ENCODE measurements around the gene XXYLT1.

XXYLT1 gene

DNA sequence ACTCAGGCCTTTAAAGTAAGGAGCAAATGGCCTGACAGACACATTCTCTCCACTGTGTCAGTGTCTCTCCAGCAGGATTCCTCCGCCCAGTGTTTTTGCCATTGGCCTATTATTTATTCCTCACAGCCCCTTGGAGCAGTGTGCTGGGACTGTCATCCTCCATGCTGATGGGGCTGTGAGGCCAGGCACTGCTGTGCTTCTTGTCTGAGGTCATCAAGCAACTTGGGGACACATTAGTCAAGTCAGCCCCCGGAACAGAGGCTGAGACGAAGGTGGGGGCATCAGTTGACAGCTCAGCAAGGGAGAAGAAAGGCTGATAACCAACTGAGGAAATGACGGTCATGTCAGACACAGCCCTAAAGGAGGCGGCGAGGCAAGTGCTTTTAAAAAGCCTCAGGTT, 67.4 kb downstream of the XXYLT1 start:
- no peaks in the 10 kb centered on the region for H3K27me3 ChIP-seq (ENCODE audit: control insufficient read depth in 1 of 2, insufficient read depth in 2 of 2, low read length in 2 of 2)
- no peaks in the 10 kb centered on the region for H3K36me3 ChIP-seq (ENCODE audit: control insufficient read depth in 2 of 2, insufficient read depth in 2 of 2, low read length in 2 of 2)
- peaks cover 35% of the 10 kb centered on the region for H3K4me1 ChIP-seq (ENCODE audit: control insufficient read depth, insufficient read depth, low read length)
- H3K4me3 ChIP-seq (ENCODE audit: low read length in 2 of 2): no peak overlapping the region
- H3K27ac ChIP-seq (ENCODE audit: low read length): no peak overlapping the region
- H3K9ac ChIP-seq (ENCODE audit: low read length in 2 of 2): no peak overlapping the region
- H3K9me3 ChIP-seq (ENCODE audit: control insufficient read depth in 2 of 2, low read length in 2 of 2): no peaks in the 10 kb centered on the region

- Histone ChIP-seq H3K9me3 (ENCODE audit: control insufficient read depth in 2 of 2, low read length in 2 of 2) (no peaks in the 10 kb centered on the region), H3K9ac (ENCODE audit: low read length in 2 of 2) (no peak overlapping the region), H3K4me3 (ENCODE audit: low read length in 2 of 2) (no peak overlapping the region), H3K27me3 (ENCODE audit: control insufficient read depth in 1 of 2, insufficient read depth in 2 of 2, low read length in 2 of 2) (no peaks in the 10 kb centered on the region), H3K36me3 (ENCODE audit: control insufficient read depth in 2 of 2, insufficient read depth in 2 of 2, low read length in 2 of 2) (no peaks in the 10 kb centered on the region), H3K27ac (ENCODE audit: low read length) (no peak overlapping the region), H3K4me1 (ENCODE audit: control insufficient read depth, insufficient read depth, low read length) (peaks cover 23% of the 10 kb centered on the region)
Observed at GRCh38 chr3:195201295-195201694, 69.7 kb downstream of the XXYLT1 start.

DNA sequence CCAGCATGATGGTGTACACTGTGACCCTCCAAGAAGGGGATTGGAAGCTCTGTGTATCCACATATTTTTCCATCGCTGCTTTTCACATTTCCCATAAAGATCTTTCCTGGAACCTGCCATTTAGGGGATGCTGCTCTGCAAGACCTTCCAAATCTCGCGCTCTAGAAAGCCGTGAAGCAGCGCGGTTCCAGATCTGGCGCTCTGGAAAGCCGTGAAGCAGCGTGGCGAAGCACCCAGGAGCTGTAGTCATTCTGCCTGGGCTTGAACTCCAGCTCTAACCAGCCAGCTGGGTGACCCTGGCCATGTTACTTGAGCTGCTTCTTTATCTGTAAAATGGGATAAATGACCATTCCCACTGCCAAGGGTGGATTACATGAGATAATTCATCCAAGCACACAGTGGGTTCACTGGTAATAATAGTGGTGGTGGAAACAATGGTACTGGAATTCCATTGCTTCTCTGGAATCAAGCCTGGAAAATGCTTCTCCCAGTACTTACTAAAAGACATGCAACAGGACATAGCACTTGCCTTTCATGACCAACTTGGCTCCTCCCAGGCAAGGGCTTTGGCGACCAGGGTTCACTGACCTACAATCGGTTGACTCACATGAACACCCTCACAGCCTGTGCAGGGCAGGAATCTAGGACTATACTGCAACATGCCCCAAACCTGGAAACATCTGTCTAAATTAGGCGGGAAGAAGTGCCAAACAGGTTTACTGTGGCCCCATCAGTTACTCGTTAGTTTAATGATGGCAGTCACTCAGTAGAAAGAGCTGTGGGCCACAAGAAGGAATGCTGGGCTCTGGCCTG, 70.7 kb downstream of the XXYLT1 start:
- Histone ChIP-seq H3K36me3 (ENCODE audit: control insufficient read depth in 2 of 2, insufficient read depth in 2 of 2, low read length in 2 of 2) (no peaks in the 10 kb centered on the region), H3K27ac (ENCODE audit: low read length) (no peak overlapping the region), H3K9ac (ENCODE audit: low read length in 2 of 2) (no peak overlapping the region), H3K4me1 (ENCODE audit: control insufficient read depth, insufficient read depth, low read length) (peaks cover 27% of the 10 kb centered on the region), H3K27me3 (ENCODE audit: control insufficient read depth in 1 of 2, insufficient read depth in 2 of 2, low read length in 2 of 2) (no peaks in the 10 kb centered on the region), H3K9me3 (ENCODE audit: control insufficient read depth in 2 of 2, low read length in 2 of 2) (no peaks in the 10 kb centered on the region), H3K4me3 (ENCODE audit: low read length in 2 of 2) (no peak overlapping the region)

GRCh38 chr3:195198426-195199346, 72.3 kb downstream of the XXYLT1 start:
- Histone ChIP-seq H3K4me1 (ENCODE audit: control insufficient read depth, insufficient read depth, low read length) (peaks cover 18% of the 10 kb centered on the region), H3K27me3 (ENCODE audit: control insufficient read depth in 1 of 2, insufficient read depth in 2 of 2, low read length in 2 of 2) (no peaks in the 10 kb centered on the region), H3K36me3 (ENCODE audit: control insufficient read depth in 2 of 2, insufficient read depth in 2 of 2, low read length in 2 of 2) (no peaks in the 10 kb centered on the region), H3K9me3 (ENCODE audit: control insufficient read depth in 2 of 2, low read length in 2 of 2) (no peaks in the 10 kb centered on the region), H3K4me3 (ENCODE audit: low read length in 2 of 2) (no peak overlapping the region), H3K27ac (ENCODE audit: low read length) (no peak overlapping the region), H3K9ac (ENCODE audit: low read length in 2 of 2) (no peak overlapping the region)

GRCh38 chr3:195197765-195198425, 73.1 kb downstream of the XXYLT1 start:
- Histone ChIP-seq H3K9ac (ENCODE audit: low read length in 2 of 2) (no peak overlapping the region), H3K4me3 (ENCODE audit: low read length in 2 of 2) (no peak overlapping the region), H3K27me3 (ENCODE audit: control insufficient read depth in 1 of 2, insufficient read depth in 2 of 2, low read length in 2 of 2) (no peaks in the 10 kb centered on the region), H3K27ac (ENCODE audit: low read length) (no peak overlapping the region), H3K9me3 (ENCODE audit: control insufficient read depth in 2 of 2, low read length in 2 of 2) (no peaks in the 10 kb centered on the region), H3K4me1 (ENCODE audit: control insufficient read depth, insufficient read depth, low read length) (peaks cover 18% of the 10 kb centered on the region), H3K36me3 (ENCODE audit: control insufficient read depth in 2 of 2, insufficient read depth in 2 of 2, low read length in 2 of 2) (no peaks in the 10 kb centered on the region)

- Histone ChIP-seq H3K27ac (ENCODE audit: low read length) (no peak overlapping the region), H3K4me3 (ENCODE audit: low read length in 2 of 2) (no peak overlapping the region), H3K36me3 (ENCODE audit: control insufficient read depth in 2 of 2, insufficient read depth in 2 of 2, low read length in 2 of 2) (no peaks in the 10 kb centered on the region), H3K9ac (ENCODE audit: low read length in 2 of 2) (peak overlapping the region in 1 of 2 donors; percentile 28), H3K27me3 (ENCODE audit: control insufficient read depth in 1 of 2, insufficient read depth in 2 of 2, low read length in 2 of 2) (no peaks in the 10 kb centered on the region), H3K9me3 (ENCODE audit: control insufficient read depth in 2 of 2, low read length in 2 of 2) (no peaks in the 10 kb centered on the region), H3K4me1 (ENCODE audit: control insufficient read depth, insufficient read depth, low read length) (peaks cover 18% of the 10 kb centered on the region)
Observed at GRCh38 chr3:195196266-195196665, 74.7 kb downstream of the XXYLT1 start.

- Histone ChIP-seq H3K27me3 (ENCODE audit: control insufficient read depth in 1 of 2, insufficient read depth in 2 of 2, low read length in 2 of 2) (no peaks in the 10 kb centered on the region), H3K9me3 (ENCODE audit: control insufficient read depth in 2 of 2, low read length in 2 of 2) (no peaks in the 10 kb centered on the region), H3K4me1 (ENCODE audit: control insufficient read depth, insufficient read depth, low read length) (peaks cover 18% of the 10 kb centered on the region), H3K9ac (ENCODE audit: low read length in 2 of 2) (no peak overlapping the region), H3K27ac (ENCODE audit: low read length) (peak overlapping the region; percentile 55), H3K36me3 (ENCODE audit: control insufficient read depth in 2 of 2, insufficient read depth in 2 of 2, low read length in 2 of 2) (no peaks in the 10 kb centered on the region), H3K4me3 (ENCODE audit: low read length in 2 of 2) (no peak overlapping the region)
Observed at GRCh38 chr3:195195321-195196209, 75.4 kb downstream of the XXYLT1 start.

GRCh38 chr3:195194559-195195206, 76.3 kb downstream of the XXYLT1 start:
- no peaks in the 10 kb centered on the region for H3K27me3 ChIP-seq (ENCODE audit: control insufficient read depth in 1 of 2, insufficient read depth in 2 of 2, low read length in 2 of 2)
- H3K9ac ChIP-seq (ENCODE audit: low read length in 2 of 2): no peak overlapping the region
- H3K4me3 ChIP-seq (ENCODE audit: low read length in 2 of 2): no peak overlapping the region
- no peak overlapping the region for H3K27ac ChIP-seq (ENCODE audit: low read length)
- no peaks in the 10 kb centered on the region for H3K36me3 ChIP-seq (ENCODE audit: control insufficient read depth in 2 of 2, insufficient read depth in 2 of 2, low read length in 2 of 2)
- peaks cover 12% of the 10 kb centered on the region for H3K4me1 ChIP-seq (ENCODE audit: control insufficient read depth, insufficient read depth, low read length)
- no peaks in the 10 kb centered on the region for H3K9me3 ChIP-seq (ENCODE audit: control insufficient read depth in 2 of 2, low read length in 2 of 2)

DNA sequence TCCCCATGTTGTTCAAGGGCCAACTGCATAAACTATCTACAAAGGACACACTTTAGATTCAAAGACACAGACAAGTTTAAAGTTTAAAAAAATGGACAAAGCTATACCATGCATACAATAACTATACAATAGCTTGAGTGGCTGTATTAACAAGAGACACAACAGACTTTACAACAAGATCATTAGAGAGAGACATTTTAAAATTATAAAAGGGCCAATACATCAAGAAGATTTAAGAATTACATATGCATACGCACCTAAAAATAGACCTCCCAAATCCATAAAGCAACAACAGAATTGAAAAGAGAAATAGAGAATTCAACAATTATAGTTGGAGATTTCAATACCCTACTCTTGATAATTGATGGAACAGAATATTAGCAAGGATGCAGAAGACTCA, 79.4 kb downstream of the XXYLT1 start:
- Histone ChIP-seq H3K9me3 (ENCODE audit: control insufficient read depth in 2 of 2, low read length in 2 of 2) (no peaks in the 10 kb centered on the region), H3K4me1 (ENCODE audit: control insufficient read depth, insufficient read depth, low read length) (peaks cover 27% of the 10 kb centered on the region), H3K9ac (ENCODE audit: low read length in 2 of 2) (no peak overlapping the region), H3K27ac (ENCODE audit: low read length) (no peak overlapping the region), H3K36me3 (ENCODE audit: control insufficient read depth in 2 of 2, insufficient read depth in 2 of 2, low read length in 2 of 2) (no peaks in the 10 kb centered on the region), H3K27me3 (ENCODE audit: control insufficient read depth in 1 of 2, insufficient read depth in 2 of 2, low read length in 2 of 2) (no peaks in the 10 kb centered on the region), H3K4me3 (ENCODE audit: low read length in 2 of 2) (no peak overlapping the region)

All from stomach smooth muscle (tissue), 2 donors.